Measurements from ENCODE around the gene IMMT.

Gene IMMT

DNA sequence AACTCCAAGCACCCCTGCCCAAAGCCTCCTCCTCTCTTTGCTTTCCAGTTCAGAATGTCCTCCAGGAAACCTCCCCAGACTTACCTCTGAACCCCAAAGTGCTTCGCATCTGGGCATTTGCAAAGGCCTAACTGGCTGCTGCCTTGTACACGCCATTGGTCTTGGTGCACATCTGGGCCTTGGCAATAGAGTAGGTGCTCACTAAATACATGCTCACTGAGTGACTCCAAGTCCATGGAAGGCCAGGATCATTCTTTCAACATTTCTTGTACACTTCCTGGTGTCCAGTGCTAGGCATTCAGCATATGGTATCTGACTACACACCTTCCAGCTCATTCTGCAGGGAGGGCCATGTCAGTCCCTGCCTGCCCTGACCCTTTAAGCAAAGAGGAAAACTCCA lies 32.4 kb upstream of the IMMT start:
- no peak overlapping the region for H3K4me3 ChIP-seq (ENCODE audit: low read depth, low read length)
- no peak for DNase-seq (ENCODE audit: low read depth)
- TF ChIP-seq, protein P1, sequence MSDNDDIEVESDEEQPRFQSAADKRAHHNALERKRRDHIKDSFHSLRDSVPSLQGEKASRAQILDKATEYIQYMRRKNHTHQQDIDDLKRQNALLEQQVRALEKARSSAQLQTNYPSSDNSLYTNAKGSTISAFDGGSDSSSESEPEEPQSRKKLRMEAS (IDR thresholded peaks at IDR 0.05; ENCODE audit: low read depth, low read length) = no peak
- TF ChIP-seq, protein P2, sequence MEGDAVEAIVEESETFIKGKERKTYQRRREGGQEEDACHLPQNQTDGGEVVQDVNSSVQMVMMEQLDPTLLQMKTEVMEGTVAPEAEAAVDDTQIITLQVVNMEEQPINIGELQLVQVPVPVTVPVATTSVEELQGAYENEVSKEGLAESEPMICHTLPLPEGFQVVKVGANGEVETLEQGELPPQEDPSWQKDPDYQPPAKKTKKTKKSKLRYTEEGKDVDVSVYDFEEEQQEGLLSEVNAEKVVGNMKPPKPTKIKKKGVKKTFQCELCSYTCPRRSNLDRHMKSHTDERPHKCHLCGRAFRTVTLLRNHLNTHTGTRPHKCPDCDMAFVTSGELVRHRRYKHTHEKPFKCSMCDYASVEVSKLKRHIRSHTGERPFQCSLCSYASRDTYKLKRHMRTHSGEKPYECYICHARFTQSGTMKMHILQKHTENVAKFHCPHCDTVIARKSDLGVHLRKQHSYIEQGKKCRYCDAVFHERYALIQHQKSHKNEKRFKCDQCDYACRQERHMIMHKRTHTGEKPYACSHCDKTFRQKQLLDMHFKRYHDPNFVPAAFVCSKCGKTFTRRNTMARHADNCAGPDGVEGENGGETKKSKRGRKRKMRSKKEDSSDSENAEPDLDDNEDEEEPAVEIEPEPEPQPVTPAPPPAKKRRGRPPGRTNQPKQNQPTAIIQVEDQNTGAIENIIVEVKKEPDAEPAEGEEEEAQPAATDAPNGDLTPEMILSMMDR (IDR thresholded peaks at IDR 0.05; ENCODE audit: low read depth, low read length) = no peak
- TF ChIP-seq MYC (IDR thresholded peaks at IDR 0.05; ENCODE audit: low read depth, low read length) (no peak), POLR2A (IDR thresholded peaks at IDR 0.05; ENCODE audit: extremely low read depth, insufficient read length) (no peak)

DNA sequence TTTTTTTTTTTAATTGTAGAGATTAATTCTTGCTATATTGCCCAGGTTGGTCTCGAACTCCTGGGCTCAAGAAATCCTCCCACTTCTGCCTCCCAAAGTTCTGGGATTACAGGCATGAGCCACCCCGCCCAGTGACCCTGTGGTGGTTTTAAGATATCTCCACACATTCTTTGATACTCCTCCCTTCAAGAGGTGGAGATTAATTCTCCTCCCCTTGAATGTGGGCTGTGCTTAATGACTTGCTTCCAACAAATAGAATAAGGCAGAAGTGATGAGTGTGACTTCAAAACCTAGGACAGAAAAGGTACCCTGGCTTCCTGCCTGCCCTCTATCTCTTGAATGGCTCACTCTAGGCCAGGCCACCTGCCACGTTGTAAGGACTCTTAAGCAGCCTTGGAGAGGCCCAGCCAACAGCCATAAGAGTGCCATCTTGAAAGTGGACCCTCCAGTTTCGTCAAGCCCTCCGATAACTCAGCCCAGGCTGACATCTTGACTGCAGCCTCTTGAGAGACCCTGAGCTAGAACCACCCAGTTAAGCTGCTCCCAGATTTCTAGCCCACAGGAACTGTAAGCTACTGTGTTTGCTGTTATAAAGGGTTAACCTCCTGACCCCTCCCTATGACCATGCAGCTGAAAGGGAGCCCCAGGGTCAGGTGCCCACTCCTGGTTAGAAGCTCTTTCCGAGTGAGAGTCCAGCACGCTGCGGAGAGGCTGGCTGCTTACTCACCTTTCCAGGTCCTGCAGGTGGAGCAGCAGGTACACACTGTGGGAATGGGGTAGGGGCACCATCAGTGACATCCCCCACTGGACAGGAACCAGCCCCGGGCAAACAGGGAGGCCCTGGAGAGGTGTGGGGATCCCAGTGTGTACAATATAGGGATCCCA lies 31.6 kb upstream of the IMMT start:
- TF ChIP-seq POLR2A (IDR thresholded peaks at IDR 0.05; ENCODE audit: extremely low read depth, insufficient read length) (no peak), MYC (IDR thresholded peaks at IDR 0.05; ENCODE audit: low read depth, low read length) (no peak)
- TF ChIP-seq, protein P2 (IDR thresholded peaks at IDR 0.05; ENCODE audit: low read depth, low read length) = no peak
- TF ChIP-seq, protein P1 (IDR thresholded peaks at IDR 0.05; ENCODE audit: low read depth, low read length) = no peak
- no peak for DNase-seq (ENCODE audit: low read depth)
- H3K4me3 ChIP-seq (ENCODE audit: low read depth, low read length) = no peak overlapping the region

- H3K4me3 ChIP-seq (ENCODE audit: low read depth, low read length) = no peak overlapping the region
- DNase-seq (ENCODE audit: low read depth) = no peak
- TF ChIP-seq POLR2A (IDR thresholded peaks at IDR 0.05; ENCODE audit: extremely low read depth, insufficient read length) = no peak
- TF ChIP-seq, protein P2 (IDR thresholded peaks at IDR 0.05; ENCODE audit: low read depth, low read length) = no peak
- TF ChIP-seq, protein P1 (IDR thresholded peaks at IDR 0.05; ENCODE audit: low read depth, low read length) = no peak
- no peak for TF ChIP-seq MYC (IDR thresholded peaks at IDR 0.05; ENCODE audit: low read depth, low read length)
Measured at GRCh38 chr2:86226070-86226469, 30.8 kb upstream of the IMMT start.

DNA sequence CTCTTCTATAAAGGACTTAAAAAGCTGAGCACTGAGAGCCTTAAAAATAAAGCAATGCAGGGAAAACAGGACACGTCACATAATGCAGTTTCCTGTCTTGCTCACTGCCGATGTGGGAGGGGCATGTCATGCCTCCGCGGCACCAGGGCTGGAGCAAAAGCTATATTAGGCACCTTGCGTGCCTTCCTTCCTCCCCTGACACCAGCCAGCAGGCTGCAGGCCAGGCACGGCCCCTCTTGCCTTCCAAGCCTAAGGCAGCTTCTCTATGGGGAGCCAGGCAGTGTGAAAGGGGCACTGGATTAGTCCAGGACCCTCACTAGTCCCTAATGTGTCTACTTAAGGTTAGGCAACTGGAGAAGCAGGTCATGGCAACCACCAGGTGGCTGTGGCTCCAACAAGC lies 30.3 kb upstream of the IMMT start:
- TF ChIP-seq MYC (IDR thresholded peaks at IDR 0.05; ENCODE audit: low read depth, low read length) = no peak
- TF ChIP-seq, protein P1 (IDR thresholded peaks at IDR 0.05; ENCODE audit: low read depth, low read length) = no peak
- H3K4me3 ChIP-seq (ENCODE audit: low read depth, low read length) = no peak overlapping the region
- peak; percentile 70 for DNase-seq (ENCODE audit: low read depth)

- no peak overlapping the region for H3K4me3 ChIP-seq (ENCODE audit: low read depth, low read length)
- DNase-seq (ENCODE audit: low read depth) = no peak
Measured at GRCh38 chr2:86224645-86225355, 29.5 kb upstream of the IMMT start.

More at GRCh38 chr2:86224645-86225355, 29.5 kb upstream of the IMMT start:
- TF ChIP-seq POLR2A (IDR thresholded peaks at IDR 0.05; ENCODE audit: extremely low read depth, insufficient read length) (no peak), MYC (IDR thresholded peaks at IDR 0.05; ENCODE audit: low read depth, low read length) (no peak)
- TF ChIP-seq, protein P1 (IDR thresholded peaks at IDR 0.05; ENCODE audit: low read depth, low read length) = no peak
- TF ChIP-seq, protein P2 (IDR thresholded peaks at IDR 0.05; ENCODE audit: low read depth, low read length) = no peak

Data from NB4 (cell line).